Epithelial cell of proximal tubule (primary cell): ENCODE results near the gene SGSM1. TPM values are rescaled to one million over a fixed set of nuclear protein-coding genes. Genes with fewer than 3 reads are reported as not detected.

Experiments used
- DNase-seq: peaks from one replicate; pipeline ENCODE4 v3.0.0-alpha.2; 2011; ENCODE audit warnings: low read depth
- H3K4me3 ChIP-seq: 2 replicates; pipeline ENCODE4 v1.5.1; 2011; ENCODE audit warnings: low read depth, mild to moderate bottlenecking, low read length
- CTCF ChIP-seq: conservative IDR thresholded peaks from 2 replicates; pipeline ENCODE4 v1.5.1; 2012; ENCODE audit warnings: low read depth, mild to moderate bottlenecking, low read length
- total RNA-seq: library from RNA; depleted of rRNA; stranded (reverse); fragments of >200 nt; gene quantifications from 2 replicates; pipeline ENCODE4 v1.2.3, GENCODE V29; 2015

The SGSM1 gene
- total RNA-seq, 1 donor from 2014 or later: under 0.01 TPM

DNA sequence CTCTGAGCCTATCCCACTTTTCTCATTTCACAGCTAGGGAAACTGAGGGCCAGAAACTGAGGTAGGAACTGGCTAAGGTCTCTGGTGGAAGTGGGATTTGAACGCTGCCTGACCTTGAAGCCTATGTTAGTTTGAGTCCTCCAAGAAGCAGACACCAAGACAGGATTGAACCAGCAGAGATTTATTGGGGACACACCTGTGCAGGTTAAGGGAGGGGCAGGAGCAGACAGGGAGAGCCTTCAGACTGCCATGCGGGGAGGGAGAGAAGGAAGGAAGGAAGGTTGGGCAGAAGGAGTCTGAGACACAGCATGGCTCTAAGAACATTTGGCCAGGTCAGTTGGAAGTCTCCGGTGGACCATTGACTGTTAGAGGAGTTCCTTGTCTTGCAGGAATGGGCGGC is 59.5 kb downstream of the SGSM1 start:
- no peak for TF ChIP-seq CTCF
- no peak overlapping the region for H3K4me3 ChIP-seq
- no peak for DNase-seq

DNA sequence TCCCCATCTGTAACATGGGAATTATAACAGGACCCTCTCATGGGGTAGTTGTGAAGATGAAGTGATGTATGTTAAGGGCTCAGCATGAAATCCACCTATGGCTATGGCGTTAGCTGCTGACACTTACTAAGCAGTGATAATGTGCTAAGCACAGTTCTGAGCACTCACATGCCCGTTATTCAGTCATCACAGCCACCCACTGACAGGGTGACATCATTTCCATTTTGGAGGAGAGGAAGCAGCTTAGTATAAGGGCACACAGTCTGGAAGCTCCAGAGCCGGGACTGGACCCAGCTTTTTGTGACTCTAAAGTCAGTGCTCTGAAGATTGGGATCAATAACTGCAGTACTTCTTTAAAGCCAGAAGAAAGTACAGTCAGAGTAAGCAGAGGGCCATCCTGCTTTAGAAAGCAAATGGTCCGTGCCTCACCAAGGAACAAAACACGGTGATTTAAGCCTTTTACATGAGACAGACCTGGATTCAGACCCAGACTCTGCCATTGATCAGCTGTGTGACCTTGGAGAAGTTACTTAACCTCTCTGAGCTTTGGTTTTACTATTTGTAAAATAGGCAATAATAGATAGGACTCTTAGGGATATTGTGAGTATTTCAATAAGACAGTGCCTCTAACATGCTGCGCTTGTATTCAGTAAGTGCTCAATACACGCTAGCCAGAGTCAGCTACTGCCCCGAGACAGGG is 61.5 kb downstream of the SGSM1 start:
- no peak for TF ChIP-seq CTCF
- H3K4me3 ChIP-seq: no peak overlapping the region

DNA sequence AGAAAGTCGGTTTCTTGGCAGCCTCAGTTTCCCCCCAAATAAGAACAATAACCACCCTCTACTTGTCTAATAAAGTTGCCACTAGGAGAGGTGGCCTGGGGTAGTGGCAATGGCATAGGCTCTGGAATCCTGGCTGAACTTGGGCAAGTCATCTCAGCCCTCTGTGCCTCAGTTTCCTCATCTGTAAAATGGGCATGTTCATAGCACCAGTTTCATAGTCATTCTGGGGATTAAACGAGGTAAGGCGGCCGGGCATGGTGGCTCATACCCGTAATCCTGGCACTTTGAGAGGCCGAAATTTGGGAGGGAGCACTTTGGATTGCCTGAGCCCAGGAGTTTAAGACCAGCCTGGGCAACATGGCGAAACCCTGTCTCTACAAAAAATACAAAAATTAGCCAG is 63.0 kb downstream of the SGSM1 start:
- DNase-seq: no peak
- H3K4me3 ChIP-seq: no peak overlapping the region
- TF ChIP-seq CTCF: no peak

More for the DNA sequence above, 61.5 kb downstream of the SGSM1 start:
- DNase-seq: no peak

DNA sequence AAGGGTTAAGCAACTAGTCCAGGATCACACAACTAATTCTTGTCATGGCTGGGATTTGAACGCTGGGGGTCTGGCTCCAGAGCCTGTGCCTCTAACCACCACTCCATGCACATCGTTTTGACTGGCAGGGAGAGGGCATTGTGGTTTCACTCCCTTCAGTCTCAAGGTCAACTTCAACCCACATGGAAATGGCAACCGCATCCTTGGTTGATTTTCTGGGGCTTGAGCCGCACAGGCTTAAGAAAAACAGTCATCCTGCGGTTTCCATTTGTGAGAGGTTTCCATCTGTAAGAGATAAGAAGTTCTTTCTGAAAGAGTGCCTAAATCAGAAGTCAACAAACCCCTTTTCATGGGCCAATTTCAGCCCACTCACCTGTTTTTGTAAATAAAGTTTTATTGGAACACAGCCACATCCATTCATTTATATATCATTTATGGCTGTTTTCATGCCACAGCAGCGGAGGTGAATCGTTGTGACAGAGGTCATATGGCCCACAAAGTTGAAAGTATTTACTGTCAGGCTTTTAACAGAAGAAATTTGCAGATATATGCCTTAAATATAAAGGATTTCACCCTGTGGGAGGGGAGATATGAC is 65.7 kb downstream of the SGSM1 start:
- no peak overlapping the region for H3K4me3 ChIP-seq
- no peak for DNase-seq
- no peak for TF ChIP-seq CTCF

DNA sequence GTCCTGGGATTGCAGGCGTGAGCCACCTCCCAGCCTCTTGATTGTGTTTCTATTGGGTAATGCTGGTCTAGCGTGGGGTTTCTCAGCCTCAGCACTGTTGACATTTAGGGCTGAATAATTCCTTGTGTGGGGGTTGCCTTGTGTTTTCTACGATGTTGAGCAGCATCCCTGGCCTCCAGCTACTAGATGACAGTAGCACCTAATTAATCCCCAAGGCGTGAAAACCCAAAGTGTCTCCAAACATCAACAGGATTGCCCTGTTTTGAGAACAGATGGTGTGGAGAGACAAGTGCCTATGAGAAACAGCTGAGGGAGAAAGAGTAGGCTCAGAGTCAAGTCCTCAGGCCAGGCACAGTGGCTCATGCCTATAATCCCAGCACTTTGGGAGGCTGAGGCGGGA is 67.2 kb downstream of the SGSM1 start:
- no peak for DNase-seq
- H3K4me3 ChIP-seq: no peak overlapping the region
- TF ChIP-seq CTCF: no peak

DNA sequence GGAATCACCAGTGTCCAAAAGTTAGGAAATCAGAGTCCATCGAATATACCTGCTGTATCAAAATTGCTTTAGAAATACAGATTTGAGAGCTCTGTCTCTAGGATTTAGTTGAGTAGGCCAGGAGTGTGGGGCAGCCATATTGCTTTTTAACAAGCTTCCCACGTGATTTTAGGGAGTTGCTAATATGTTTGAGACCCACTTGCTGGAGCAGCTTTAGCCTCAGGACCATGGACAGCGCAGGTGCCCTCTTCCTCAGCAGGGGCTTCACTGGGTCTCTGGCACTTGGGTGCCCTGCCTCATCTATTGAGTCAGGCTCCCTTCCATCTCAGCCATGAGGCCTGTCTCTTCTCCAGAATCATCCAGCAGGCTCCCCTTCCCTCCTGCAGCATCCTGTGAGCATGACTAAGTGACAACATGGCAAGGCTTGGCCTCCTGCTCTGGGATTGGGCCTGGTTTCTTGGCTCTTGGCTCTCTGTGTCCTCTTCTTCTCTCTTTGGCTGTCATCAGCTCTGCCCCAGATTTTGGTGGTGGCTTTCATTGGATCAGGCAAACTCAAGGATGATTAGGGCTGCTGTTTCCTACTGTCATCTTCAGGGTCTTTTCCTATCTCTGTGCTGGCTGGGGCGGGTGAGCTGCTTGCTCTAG is 70.0 kb downstream of the SGSM1 start:
- H3K4me3 ChIP-seq: no peak overlapping the region
- DNase-seq: no peak

More for the DNA sequence above, 70.0 kb downstream of the SGSM1 start:
- TF ChIP-seq CTCF: no peak
